Liver (tissue), 3 donors: ENCODE data around the gene ADRA2B.

Source experiments
- ATF3 ChIP-seq: IDR thresholded peaks from 2 replicates; pipeline ENCODE4 v1.6.1; 2016; ENCODE audit warnings: antibody characterized with exemption
- CTCF ChIP-seq: fragments of 150-350 bp; IDR thresholded peaks from 2 replicates; pipeline ENCODE4 v1.5.1; 2017; ENCODE audit warnings: improper control_type of control experiment, low read depth, low read length; ENCODE audit not compliant: missing input control
- EGR1 ChIP-seq, 2 donors: IDR thresholded peaks; 2 replicates each; pipeline ENCODE4 v1.6.1; 2016 to 2018; ENCODE audit warnings: antibody characterized with exemption in 2 of 2, low read depth in 2 of 2
- FOXA1 ChIP-seq: IDR thresholded peaks from 2 replicates; pipeline ENCODE4 v1.6.1; 2016; ENCODE audit warnings: antibody characterized with exemption
- GABPA ChIP-seq, 2 donors: IDR thresholded peaks in 1 of 2; conservative IDR thresholded peaks in 1 of 2; 2 replicates each; pipeline ENCODE4 v1.6.1; 2016; ENCODE audit warnings: antibody characterized with exemption in 2 of 2, mild to moderate bottlenecking in 1 of 2, moderate library complexity in 1 of 2
- JUND ChIP-seq, 2 donors: IDR thresholded peaks; 2 replicates each; pipeline ENCODE4 v1.6.1; 2016; ENCODE audit warnings: antibody characterized with exemption in 2 of 2
- NR2F2 ChIP-seq: IDR thresholded peaks from 2 replicates; pipeline ENCODE4 v1.6.1; 2016; ENCODE audit warnings: antibody characterized with exemption
- RAD21 ChIP-seq, 2 donors: IDR thresholded peaks; 2 replicates each; pipeline ENCODE4 v1.6.1; 2016; ENCODE audit warnings: antibody characterized with exemption in 2 of 2, mild to moderate bottlenecking in 2 of 2
- REST ChIP-seq: IDR thresholded peaks from 2 replicates; pipeline ENCODE4 v1.6.1; 2016; ENCODE audit warnings: antibody characterized with exemption, mild to moderate bottlenecking
- RXRA ChIP-seq, 2 donors: IDR thresholded peaks; 2 replicates each; pipeline ENCODE4 v1.6.1; 2017 to 2018; ENCODE audit warnings: antibody characterized with exemption in 2 of 2, mild to moderate bottlenecking in 1 of 2
- TAF1 ChIP-seq: conservative IDR thresholded peaks from 2 replicates; pipeline ENCODE4 v1.6.1; 2016; ENCODE audit warnings: antibody characterized with exemption, mild to moderate bottlenecking
- YY1 ChIP-seq: IDR thresholded peaks from 2 replicates; pipeline ENCODE4 v1.6.1; 2016; ENCODE audit warnings: antibody characterized with exemption, mild to moderate bottlenecking
- TF ChIP-seq, protein P1 (sequence below): IDR thresholded peaks from 2 replicates; pipeline ENCODE4 v1.6.1; 2016; ENCODE audit warnings: antibody characterized with exemption
- TF ChIP-seq, protein P2 (sequence below): IDR thresholded peaks from 2 replicates; pipeline ENCODE4 v1.6.1; 2016; ENCODE audit warnings: antibody characterized with exemption
- donor health status: healthy.
- donor health status: healthy.

GRCh38 chr2:96147593-96148201 lies 31.3 kb upstream of the ADRA2B start:
- no peak for TF ChIP-seq CTCF
- TF ChIP-seq FOXA1, result no peak
- no peak for TF ChIP-seq GABPA (IDR thresholded peaks at IDR 0.05 in 1 of 2, conservative IDR thresholded peaks at IDR 0.05 in 1 of 2)
- TF ChIP-seq, protein P1, sequence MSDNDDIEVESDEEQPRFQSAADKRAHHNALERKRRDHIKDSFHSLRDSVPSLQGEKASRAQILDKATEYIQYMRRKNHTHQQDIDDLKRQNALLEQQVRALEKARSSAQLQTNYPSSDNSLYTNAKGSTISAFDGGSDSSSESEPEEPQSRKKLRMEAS, result no peak
- TF ChIP-seq ATF3, result no peak
- no peak for TF ChIP-seq RAD21 (IDR thresholded peaks at IDR 0.05)
- TF ChIP-seq NR2F2, result no peak
- TF ChIP-seq YY1, result no peak
- TF ChIP-seq EGR1 (IDR thresholded peaks at IDR 0.05; ENCODE audit: low read depth in 2 of 2), result no peak
- no peak for TF ChIP-seq JUND (IDR thresholded peaks at IDR 0.05)
- TF ChIP-seq REST, result no peak
- TF ChIP-seq TAF1, result no peak
- no peak for TF ChIP-seq RXRA (IDR thresholded peaks at IDR 0.05)
- TF ChIP-seq, protein P2, sequence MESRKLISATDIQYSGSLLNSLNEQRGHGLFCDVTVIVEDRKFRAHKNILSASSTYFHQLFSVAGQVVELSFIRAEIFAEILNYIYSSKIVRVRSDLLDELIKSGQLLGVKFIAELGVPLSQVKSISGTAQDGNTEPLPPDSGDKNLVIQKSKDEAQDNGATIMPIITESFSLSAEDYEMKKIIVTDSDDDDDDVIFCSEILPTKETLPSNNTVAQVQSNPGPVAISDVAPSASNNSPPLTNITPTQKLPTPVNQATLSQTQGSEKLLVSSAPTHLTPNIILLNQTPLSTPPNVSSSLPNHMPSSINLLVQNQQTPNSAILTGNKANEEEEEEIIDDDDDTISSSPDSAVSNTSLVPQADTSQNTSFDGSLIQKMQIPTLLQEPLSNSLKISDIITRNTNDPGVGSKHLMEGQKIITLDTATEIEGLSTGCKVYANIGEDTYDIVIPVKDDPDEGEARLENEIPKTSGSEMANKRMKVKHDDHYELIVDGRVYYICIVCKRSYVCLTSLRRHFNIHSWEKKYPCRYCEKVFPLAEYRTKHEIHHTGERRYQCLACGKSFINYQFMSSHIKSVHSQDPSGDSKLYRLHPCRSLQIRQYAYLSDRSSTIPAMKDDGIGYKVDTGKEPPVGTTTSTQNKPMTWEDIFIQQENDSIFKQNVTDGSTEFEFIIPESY, result no peak
